ENCODE measurements around the gene OR8K1.

DNA sequence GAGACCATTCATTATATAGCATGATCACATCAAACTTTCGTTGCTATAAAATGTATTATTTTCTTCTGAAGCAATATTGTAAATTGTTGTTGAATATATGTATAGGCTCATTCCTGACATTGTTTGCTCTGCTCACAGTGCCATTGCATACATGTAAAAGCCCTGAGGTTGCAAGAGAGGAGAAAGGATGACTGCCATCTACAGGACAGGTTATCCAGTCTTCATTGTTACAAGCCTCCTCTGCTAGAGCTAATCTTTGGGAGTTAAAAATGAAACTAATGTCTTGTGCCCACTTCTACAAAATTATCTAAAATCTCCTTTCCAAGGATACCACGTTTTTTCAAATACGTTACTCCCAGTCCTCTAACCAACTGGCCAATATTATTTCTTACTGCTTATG, 50.2 kb downstream of the OR8K1 start:
- TF ChIP-seq CTCF (IDR thresholded peaks at IDR 0.05) (no peak), POLR2AphosphoS5 (IDR thresholded peaks at IDR 0.05) (no peak), EP300 (IDR thresholded peaks at IDR 0.05) (no peak), POLR2A (IDR thresholded peaks at IDR 0.05; ENCODE audit: low read depth) (no peak)

All from esophagus muscularis mucosa (tissue), 4 donors.